Activated CD4-positive, alpha-beta memory T cell treated with anti-CD3 and anti-CD28 coated beads, Interleukin-2, amount 10 ng/mL, durations not matched to agents 7 days and 5 days (primary cell): ENCODE data around the gene TP63. TPM values are rescaled to one million over a fixed set of nuclear protein-coding genes. Genes with fewer than 3 reads are reported as not detected.

Experiments
- CTCF ChIA-PET: fragments of 350-600 bp; sonication (Branson Sonifier 250); formaldehyde crosslinking; loops from one replicate; lab custom pipeline; 2021; ENCODE audit warnings: antibody characterized with exemption, inconsistent platforms; lab: Charles Lee
- POLR2A ChIA-PET: fragments of 350-600 bp; sonication (Branson Sonifier 250); formaldehyde crosslinking; loops from one replicate; lab custom pipeline; 2021; ENCODE audit warnings: antibody characterized with exemption; lab: Charles Lee
- DNase-seq: peaks from one replicate; pipeline ENCODE4 v3.0.0-alpha.2; 2020
- H3K27ac Mint-ChIP-seq: one replicate; pipeline ENCODE4 v1.8.0; 2021; ENCODE audit warnings: mild to moderate bottlenecking, mixed read lengths
- H3K27me3 Mint-ChIP-seq: one replicate; pipeline ENCODE4 v1.8.0; 2021; ENCODE audit warnings: mixed read lengths
- H3K36me3 Mint-ChIP-seq: one replicate; pipeline ENCODE4 v1.8.0; 2021; ENCODE audit warnings: low read depth, mixed read lengths
- H3K4me1 Mint-ChIP-seq: one replicate; pipeline ENCODE4 v1.8.0; 2021; ENCODE audit warnings: mixed read lengths
- H3K4me3 Mint-ChIP-seq: one replicate; pipeline ENCODE4 v1.8.0; 2021; ENCODE audit warnings: mild to moderate bottlenecking, mixed read lengths
- H3K9me3 Mint-ChIP-seq: one replicate; pipeline ENCODE4 v1.8.0; 2021; ENCODE audit warnings: mixed read lengths
- total RNA-seq, 2 experiments: library from RNA; stranded (reverse); gene quantifications; one replicate each; pipeline ENCODE4 v1.2.3, GENCODE V29; 2021

TP63 gene
- total RNA-seq, 2 experiments from 2014 or later, result 1.1 to 1.7 TPM

- ChIA-PET POLR2A (interaction anchor here (1.0 kb wide), 1 partner anchor 34 kb away, joined by 3 read pairs; no protein-coding TSS in a partner anchor), CTCF (no interaction called here)
- Mint-ChIP-seq H3K27ac (no peak overlapping the region), H3K4me3 (no peak overlapping the region), H3K9me3 (peaks cover 5% of the 10 kb centered on the region), H3K4me1 (no peaks in the 10 kb centered on the region), H3K36me3 (no peaks in the 10 kb centered on the region), H3K27me3 (peaks cover 9% of the 10 kb centered on the region)
- no peak for DNase-seq
Measured at GRCh38 chr3:189674249-189674913, 43.2 kb downstream of the TP63 start.

- H3K9me3 Mint-ChIP-seq, result peaks cover 4% of the 10 kb centered on the region
Measured at GRCh38 chr3:189677667-189678066, 46.5 kb downstream of the TP63 start.

GRCh38 chr3:189680723-189681122, 49.5 kb downstream of the TP63 start:
- ChIA-PET POLR2A (no interaction called here), CTCF (no interaction called here)
- no peak overlapping the region for H3K4me3 Mint-ChIP-seq
- no peaks in the 10 kb centered on the region for H3K27me3 Mint-ChIP-seq
- no peak for DNase-seq
- H3K9me3 Mint-ChIP-seq, result peaks cover 4% of the 10 kb centered on the region
- peaks cover 10% of the 10 kb centered on the region for H3K4me1 Mint-ChIP-seq
- H3K36me3 Mint-ChIP-seq, result no peaks in the 10 kb centered on the region
- no peak overlapping the region for H3K27ac Mint-ChIP-seq

More at GRCh38 chr3:189677667-189678066, 46.5 kb downstream of the TP63 start:
- ChIA-PET CTCF (no interaction called here), POLR2A (no interaction called here)
- Mint-ChIP-seq H3K4me3 (no peak overlapping the region), H3K36me3 (no peaks in the 10 kb centered on the region), H3K4me1 (no peaks in the 10 kb centered on the region), H3K27ac (no peak overlapping the region), H3K27me3 (peaks cover 3% of the 10 kb centered on the region)
- DNase-seq, result no peak

GRCh38 chr3:189683546-189684255, 52.5 kb downstream of the TP63 start:
- no peak for DNase-seq
- CTCF ChIA-PET, result no interaction called here
- H3K4me3 Mint-ChIP-seq, result no peak overlapping the region
- no peaks in the 10 kb centered on the region for H3K27me3 Mint-ChIP-seq
- no peak overlapping the region for H3K27ac Mint-ChIP-seq
- peaks cover 2% of the 10 kb centered on the region for H3K9me3 Mint-ChIP-seq
- peaks cover 10% of the 10 kb centered on the region for H3K4me1 Mint-ChIP-seq
- POLR2A ChIA-PET, result no interaction called here
- H3K36me3 Mint-ChIP-seq, result no peaks in the 10 kb centered on the region

- Mint-ChIP-seq H3K4me3 (no peak overlapping the region), H3K9me3 (peaks cover 2% of the 10 kb centered on the region), H3K36me3 (no peaks in the 10 kb centered on the region), H3K4me1 (peaks cover 10% of the 10 kb centered on the region), H3K27me3 (no peaks in the 10 kb centered on the region), H3K27ac (no peak overlapping the region)
- POLR2A ChIA-PET, result no interaction called here
- no peak for DNase-seq
- CTCF ChIA-PET, result no interaction called here
Measured at GRCh38 chr3:189684317-189684716, 53.1 kb downstream of the TP63 start.

- Mint-ChIP-seq H3K9me3 (peaks cover 2% of the 10 kb centered on the region), H3K36me3 (no peaks in the 10 kb centered on the region), H3K27me3 (no peaks in the 10 kb centered on the region), H3K4me3 (no peak overlapping the region), H3K27ac (no peak overlapping the region), H3K4me1 (peaks cover 10% of the 10 kb centered on the region)
- CTCF ChIA-PET, result interaction anchor here (3.0 kb wide), 1 partner anchor 413 kb away, joined by 9 read pairs; no protein-coding TSS in a partner anchor
- POLR2A ChIA-PET, result no interaction called here
- no peak for DNase-seq
Measured at GRCh38 chr3:189685291-189685690, 54.1 kb downstream of the TP63 start.

- Mint-ChIP-seq H3K27ac (no peak overlapping the region), H3K9me3 (no peaks in the 10 kb centered on the region), H3K36me3 (no peaks in the 10 kb centered on the region), H3K27me3 (no peaks in the 10 kb centered on the region), H3K4me3 (no peak overlapping the region), H3K4me1 (peaks cover 10% of the 10 kb centered on the region)
- ChIA-PET POLR2A (no interaction called here), CTCF (interaction anchor here (3.0 kb wide), 1 partner anchor 414 kb away, joined by 9 read pairs; no protein-coding TSS in a partner anchor)
- no peak for DNase-seq
Measured at GRCh38 chr3:189685860-189686259, 54.7 kb downstream of the TP63 start.

- H3K36me3 Mint-ChIP-seq, result no peaks in the 10 kb centered on the region
- CTCF ChIA-PET, result interaction anchor here (1.2 to 3.0 kb wide), 2 partner anchors 8 to 415 kb away, joined by 3 to 9 read pairs; no protein-coding TSS in a partner anchor
- no peak for DNase-seq
- H3K9me3 Mint-ChIP-seq, result no peaks in the 10 kb centered on the region
- POLR2A ChIA-PET, result no interaction called here
- no peak overlapping the region for H3K4me3 Mint-ChIP-seq
- H3K4me1 Mint-ChIP-seq, result peaks cover 10% of the 10 kb centered on the region
- H3K27me3 Mint-ChIP-seq, result no peaks in the 10 kb centered on the region
- no peak overlapping the region for H3K27ac Mint-ChIP-seq
Measured at GRCh38 chr3:189687475-189687874, 56.3 kb downstream of the TP63 start.

GRCh38 chr3:189688262-189688661, 57.1 kb downstream of the TP63 start:
- H3K27ac Mint-ChIP-seq, result no peak overlapping the region
- no peaks in the 10 kb centered on the region for H3K9me3 Mint-ChIP-seq
- ChIA-PET POLR2A (no interaction called here), CTCF (interaction anchor here (3.0 kb wide), 1 partner anchor 416 kb away, joined by 9 read pairs; no protein-coding TSS in a partner anchor)
- peaks cover 2% of the 10 kb centered on the region for H3K27me3 Mint-ChIP-seq
- H3K36me3 Mint-ChIP-seq, result no peaks in the 10 kb centered on the region
- DNase-seq, result no peak
- H3K4me3 Mint-ChIP-seq, result no peak overlapping the region
- peaks cover 10% of the 10 kb centered on the region for H3K4me1 Mint-ChIP-seq

- ChIA-PET CTCF (no interaction called here), POLR2A (no interaction called here)
- no peaks in the 10 kb centered on the region for H3K36me3 Mint-ChIP-seq
- peaks cover 3% of the 10 kb centered on the region for H3K4me1 Mint-ChIP-seq
- H3K4me3 Mint-ChIP-seq, result no peak overlapping the region
- H3K9me3 Mint-ChIP-seq, result no peaks in the 10 kb centered on the region
- no peak overlapping the region for H3K27ac Mint-ChIP-seq
- no peak for DNase-seq
- H3K27me3 Mint-ChIP-seq, result peaks cover 2% of the 10 kb centered on the region
Measured at GRCh38 chr3:189689625-189690024, 58.4 kb downstream of the TP63 start.

- Mint-ChIP-seq H3K27ac (no peak overlapping the region), H3K27me3 (peaks cover 2% of the 10 kb centered on the region), H3K4me3 (no peak overlapping the region), H3K9me3 (no peaks in the 10 kb centered on the region), H3K4me1 (no peaks in the 10 kb centered on the region), H3K36me3 (no peaks in the 10 kb centered on the region)
- DNase-seq, result no peak
- ChIA-PET POLR2A (no interaction called here), CTCF (interaction anchor here (0.9 kb wide), 1 partner anchor 9 kb away, joined by 3 read pairs; no protein-coding TSS in a partner anchor)
Measured at GRCh38 chr3:189690237-189690636, 59.0 kb downstream of the TP63 start.

- H3K36me3 Mint-ChIP-seq, result no peaks in the 10 kb centered on the region
- H3K9me3 Mint-ChIP-seq, result no peaks in the 10 kb centered on the region
- POLR2A ChIA-PET, result no interaction called here
- no peak for DNase-seq
- H3K27ac Mint-ChIP-seq, result no peak overlapping the region
- no peak overlapping the region for H3K4me3 Mint-ChIP-seq
- H3K27me3 Mint-ChIP-seq, result peaks cover 2% of the 10 kb centered on the region
- CTCF ChIA-PET, result interaction anchor here (0.9 kb wide), 1 partner anchor 8 kb away, joined by 3 read pairs; no protein-coding TSS in a partner anchor
- H3K4me1 Mint-ChIP-seq, result no peaks in the 10 kb centered on the region
Measured at GRCh38 chr3:189690672-189691071, 59.5 kb downstream of the TP63 start.

- H3K9me3 Mint-ChIP-seq, result no peaks in the 10 kb centered on the region
- H3K27me3 Mint-ChIP-seq, result peaks cover 2% of the 10 kb centered on the region
- no peak overlapping the region for H3K27ac Mint-ChIP-seq
- DNase-seq, result no peak
- no peak overlapping the region for H3K4me3 Mint-ChIP-seq
- no peaks in the 10 kb centered on the region for H3K4me1 Mint-ChIP-seq
- no peaks in the 10 kb centered on the region for H3K36me3 Mint-ChIP-seq
- POLR2A ChIA-PET, result no interaction called here
- CTCF ChIA-PET, result interaction anchor here (1.1 kb wide), 1 partner anchor 9 kb away, joined by 3 read pairs; no protein-coding TSS in a partner anchor
Measured at GRCh38 chr3:189695400-189695799, 64.2 kb downstream of the TP63 start.
